Putamen (tissue), 1 donor: ENCODE results near the gene NTRK3.
"Not testable (repeated sequence)": the region's sequence is repeated elsewhere in the genome, so short reads cannot be mapped to it uniquely, and the experiment has no call there.

Experiments used
- DNase-seq: peaks from one replicate; pipeline ENCODE4 v3.0.0-alpha.2; 2016; ENCODE audit warnings: low spot score

Gene NTRK3

DNA sequence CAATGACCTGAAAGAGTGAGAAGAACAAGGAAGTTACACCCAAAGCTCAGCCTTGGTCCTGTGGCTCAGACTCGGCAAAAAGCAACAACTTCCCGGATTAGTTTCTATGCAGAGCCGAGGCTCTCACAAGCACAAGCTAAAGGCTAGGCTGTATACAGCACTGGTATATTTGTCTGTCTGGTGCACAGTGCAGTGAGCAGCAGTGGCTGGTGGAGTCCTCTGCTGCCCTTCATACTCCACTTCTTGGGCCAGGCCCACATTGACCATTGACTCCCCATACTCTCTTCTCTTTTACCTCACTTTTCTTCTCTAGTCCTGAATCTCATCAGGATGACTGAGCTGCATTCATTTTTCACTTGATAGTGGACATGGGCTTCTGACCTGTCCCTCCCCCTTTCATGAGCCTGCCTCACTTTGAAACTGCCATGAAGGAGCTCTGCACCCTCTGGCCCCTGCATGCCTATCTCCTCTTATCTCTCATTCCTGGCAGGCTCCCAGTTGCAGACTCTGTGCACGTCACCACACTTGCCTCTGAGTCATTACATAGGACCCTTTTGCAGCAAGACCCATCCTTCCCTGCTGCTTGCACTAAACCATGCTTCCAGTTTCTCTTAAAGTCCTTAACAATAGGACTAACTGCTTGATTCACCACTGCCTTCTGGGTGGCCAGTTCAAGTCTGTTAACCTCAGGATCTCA lies 379.3 kb downstream of the NTRK3 start:
- no peak for DNase-seq

DNA sequence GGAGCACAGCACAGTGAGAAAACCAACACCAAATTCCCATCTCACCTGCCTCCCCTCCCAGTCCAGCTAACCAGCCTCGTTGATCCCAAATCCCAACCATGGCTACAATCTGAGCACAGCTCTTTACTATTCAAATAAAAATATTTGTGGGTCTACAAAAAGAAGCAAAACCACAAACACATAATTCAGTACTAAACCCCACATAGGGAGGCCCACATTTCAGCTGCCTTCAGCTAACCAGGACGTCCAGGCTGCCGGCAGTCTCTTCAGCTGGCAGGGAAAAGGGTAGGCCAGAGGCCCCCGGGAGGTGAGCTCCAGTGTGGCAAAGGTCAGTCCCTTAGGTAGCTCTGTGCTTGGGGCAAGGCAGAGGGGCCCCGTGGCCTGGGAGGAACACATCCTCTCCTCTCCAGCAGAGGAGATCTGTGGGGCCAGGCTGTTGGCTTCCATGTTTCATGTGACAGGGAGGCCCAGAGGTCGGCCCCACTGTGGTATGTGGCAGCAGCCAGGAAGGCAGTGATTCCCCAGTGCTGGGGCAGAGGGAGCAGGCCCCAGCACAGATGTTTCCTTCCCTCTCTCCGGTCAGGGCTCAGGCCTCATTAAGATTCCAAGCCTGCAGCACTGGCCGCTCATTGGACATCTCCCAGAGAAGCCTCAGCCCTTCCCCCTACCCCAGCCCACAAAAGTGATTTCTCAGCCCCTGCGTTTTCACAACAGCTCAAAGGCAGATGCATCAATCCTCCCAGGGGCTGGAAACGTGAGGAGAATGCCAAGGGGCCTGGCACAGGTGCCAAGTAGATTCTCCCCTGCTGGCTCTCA lies 381.4 kb downstream of the NTRK3 start:
- DNase-seq, result peak; percentile 22

DNA sequence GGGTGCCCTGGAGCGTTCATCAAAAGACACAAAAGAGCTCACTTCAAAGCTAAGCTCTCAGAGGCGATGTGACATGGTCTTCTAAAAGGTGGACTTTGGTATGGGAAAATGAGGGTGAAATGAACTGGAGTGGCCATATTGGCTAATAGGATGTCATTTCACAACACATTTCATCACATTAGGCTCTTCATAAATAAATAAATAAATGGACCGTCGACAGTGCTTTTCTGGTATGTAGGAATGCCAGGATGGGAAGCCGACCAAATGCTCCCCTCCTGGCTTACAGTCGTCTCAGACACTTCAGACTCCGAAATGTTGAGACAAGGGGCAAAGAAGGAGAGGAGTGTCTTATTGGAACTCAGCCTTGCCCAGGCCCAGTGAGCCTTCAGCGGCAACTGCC lies 383.0 kb downstream of the NTRK3 start:
- DNase-seq, result no peak

DNA sequence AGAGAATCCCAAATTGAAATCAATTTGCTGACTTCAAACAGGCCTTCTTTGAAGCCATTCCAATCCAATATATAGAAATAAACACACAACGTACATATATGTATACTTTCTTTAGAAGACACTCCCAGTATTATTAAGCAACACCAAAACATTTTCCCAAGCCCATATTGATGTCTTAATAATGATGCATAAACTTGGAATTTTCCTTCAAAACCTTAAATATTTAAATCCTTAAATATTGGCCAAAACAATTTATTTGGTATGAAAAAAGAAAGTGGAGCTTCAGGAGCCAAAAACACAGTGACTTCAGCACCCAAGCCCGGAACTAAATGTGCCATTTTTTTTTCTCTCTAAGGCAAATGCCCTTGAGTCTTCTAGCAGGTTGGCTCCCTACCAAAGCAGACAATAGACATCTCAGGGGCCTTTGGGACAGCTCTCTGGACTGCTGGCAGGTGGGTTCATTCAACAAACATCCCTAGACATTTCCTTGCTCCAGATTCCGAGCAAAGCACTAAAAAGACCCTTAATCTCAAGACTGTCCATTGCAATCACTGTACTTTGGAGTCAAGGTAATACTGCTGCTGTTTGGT lies 384.7 kb downstream of the NTRK3 start:
- no peak for DNase-seq

DNA sequence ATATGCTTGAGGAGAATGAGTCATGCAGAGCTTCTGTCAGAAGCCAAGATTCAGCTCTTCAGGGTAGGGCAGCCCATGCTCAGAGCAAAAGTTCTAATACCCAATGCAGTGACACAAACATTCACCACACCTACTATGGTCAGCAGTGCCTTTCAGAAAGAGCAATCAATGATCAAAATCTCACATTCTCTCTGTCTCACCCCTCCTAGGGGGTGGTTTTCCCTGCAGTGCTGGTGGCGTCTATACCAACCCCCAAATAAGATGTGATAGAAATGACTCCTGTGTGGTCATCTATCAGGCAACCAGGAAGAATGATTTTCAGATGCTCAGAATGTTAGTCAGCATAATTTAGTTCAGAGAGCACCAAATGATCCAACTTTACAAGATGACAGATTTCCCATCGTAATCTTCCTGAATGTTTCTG lies 385.3 kb downstream of the NTRK3 start:
- no peak for DNase-seq

DNA sequence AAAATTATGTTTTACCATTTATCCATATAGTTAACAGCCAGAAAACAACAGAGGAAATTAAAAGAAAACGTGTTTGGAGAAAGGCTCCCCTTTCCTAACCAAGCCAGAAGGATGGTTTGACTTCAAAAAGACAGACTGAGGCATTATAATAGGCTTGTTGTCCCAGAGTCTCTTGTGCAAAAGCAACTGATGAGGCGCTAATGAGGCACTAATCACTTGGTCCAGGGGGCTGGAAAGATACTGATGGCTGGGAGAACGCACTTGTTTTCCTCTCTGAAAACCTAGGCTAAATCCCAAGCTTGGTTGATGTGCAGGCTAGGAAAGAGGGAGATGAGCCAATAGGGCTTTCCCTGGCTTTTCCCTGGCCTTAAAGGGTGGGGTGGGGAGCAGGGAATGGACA lies 389.6 kb downstream of the NTRK3 start:
- no peak for DNase-seq

DNA sequence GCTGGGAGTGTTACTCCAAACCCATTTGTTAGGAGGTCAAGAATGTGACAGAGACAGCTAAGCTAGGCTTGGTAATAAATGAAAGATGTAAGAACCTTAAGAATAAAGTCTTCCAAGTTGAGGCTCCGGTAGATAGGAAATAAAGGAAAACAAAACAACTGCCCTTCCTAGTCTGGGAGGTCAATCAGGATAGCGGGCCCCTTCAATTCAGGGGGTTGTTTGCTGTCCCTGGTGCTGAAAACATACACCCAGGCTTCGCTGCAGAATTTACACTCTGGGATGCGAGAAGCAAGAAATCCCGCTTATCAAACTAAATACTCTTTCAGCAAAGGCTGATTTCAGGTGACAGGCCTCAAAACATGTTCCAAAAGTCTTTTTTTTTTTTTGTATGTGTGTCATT lies 393.4 kb downstream of the NTRK3 start:
- no peak for DNase-seq

DNA sequence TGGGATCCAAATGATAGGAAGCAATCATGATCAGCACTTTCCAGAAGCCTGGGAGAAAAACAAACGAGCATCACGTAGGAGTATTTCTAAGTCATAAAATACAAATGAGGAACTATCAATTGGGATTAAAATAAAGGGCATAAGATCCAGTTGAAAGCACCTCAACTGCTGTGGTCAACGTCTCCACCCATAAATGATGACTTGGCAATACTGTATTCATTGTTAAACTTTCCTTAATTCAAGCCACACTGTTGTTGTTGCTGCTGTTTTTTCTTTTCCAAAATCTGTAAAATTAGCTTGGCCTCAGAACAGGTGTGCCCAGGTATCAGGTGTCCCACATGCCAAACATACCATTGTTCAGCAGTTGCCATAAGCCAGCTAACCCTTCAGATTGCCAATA lies 395.8 kb downstream of the NTRK3 start:
- no peak for DNase-seq

DNA sequence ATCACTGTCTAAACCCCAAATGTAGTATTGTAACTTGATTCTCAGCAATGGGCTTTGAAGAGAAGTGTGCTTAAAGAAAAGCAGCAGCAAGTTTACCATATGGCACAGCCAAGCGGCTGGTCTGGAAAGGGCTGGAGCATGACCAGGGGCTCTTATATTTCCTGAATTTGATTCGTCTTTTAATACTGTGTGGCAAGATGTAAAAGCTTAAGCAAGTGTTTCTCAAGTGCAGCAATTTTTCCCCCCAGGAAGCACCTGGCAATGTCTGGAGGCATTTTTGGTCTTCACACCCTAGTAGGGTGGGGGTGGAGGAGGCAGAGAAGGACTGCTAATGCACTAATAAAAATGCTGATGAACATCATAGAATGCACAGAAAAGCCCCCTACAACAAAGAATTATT lies 397.9 kb downstream of the NTRK3 start:
- DNase-seq, result no peak

DNA sequence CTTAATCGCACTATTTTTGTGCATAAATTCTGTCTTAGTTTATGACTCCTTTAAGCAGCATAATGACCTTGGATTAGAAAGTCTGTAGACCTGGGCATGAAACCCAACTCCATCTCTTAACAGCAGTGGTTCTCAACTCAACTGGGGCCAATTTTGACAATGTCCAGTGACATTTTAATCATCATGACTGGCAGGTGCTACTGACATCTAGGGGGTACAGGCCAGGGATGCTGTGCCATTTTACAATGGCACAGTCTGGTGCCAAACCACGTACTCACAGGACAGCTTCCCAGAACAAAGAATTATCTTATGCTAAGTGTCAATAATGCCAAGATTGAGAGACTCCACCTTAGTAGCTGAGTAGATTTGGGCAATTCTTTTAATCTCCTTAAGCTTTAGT lies 405.0 kb downstream of the NTRK3 start:
- no peak for DNase-seq

DNA sequence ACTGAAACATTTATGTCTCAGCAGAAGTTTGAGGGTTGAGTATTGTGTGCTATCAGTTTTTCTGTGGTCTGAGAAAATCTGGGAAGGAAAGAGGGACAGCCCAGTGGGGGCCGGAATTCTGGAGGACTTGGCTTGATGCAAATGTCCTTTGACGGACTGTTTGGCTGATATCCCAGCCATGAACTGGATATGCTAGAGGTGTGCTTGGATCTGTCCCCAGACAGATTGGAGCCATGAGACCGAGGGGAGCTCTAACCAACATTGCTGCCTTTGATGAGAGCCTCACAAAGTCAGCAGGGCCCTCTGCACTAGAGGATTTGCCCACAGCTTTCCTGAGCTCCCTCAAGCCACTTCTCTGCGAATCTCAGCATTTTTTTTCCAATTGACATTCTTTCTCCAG lies 405.6 kb downstream of the NTRK3 start:
- DNase-seq, result no peak

DNA sequence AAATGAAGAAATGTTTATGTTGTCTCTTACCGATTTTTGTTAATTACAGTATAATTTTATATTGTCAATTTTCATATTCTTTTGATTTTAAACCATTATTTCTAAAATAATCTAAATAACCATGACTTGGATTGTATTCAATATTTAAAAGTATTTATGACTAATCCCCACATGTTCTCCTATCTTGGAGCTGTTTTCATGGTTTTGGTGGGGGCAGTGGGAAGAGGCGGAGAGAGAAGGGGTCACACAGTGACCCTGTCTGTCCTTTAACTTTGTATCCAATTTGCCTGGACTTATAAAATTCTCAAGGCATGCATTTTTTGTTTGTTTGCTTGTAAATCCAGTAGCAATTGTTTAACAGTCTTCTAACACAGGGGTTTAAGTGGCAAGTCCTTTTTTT lies 407.4 kb downstream of the NTRK3 start:
- no peak for DNase-seq

DNA sequence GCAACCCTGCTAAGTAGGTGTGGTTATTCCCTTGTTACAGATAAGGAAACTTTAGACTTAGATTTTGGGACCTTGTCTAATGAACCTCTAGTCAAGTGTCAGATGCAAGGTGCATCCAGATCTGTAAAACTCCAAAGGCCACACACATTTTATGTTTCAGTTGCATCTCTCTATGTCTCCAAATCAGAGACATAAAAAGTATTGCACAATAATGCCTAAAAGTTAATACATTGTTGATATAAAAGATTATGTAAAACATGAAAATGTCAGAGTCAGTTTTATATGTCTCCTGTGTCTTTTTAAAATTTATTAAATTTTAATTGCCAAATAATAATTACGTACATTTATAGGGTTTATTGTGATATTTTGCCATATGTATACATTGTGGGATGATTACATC lies 408.5 kb downstream of the NTRK3 start:
- no peak for DNase-seq

DNA sequence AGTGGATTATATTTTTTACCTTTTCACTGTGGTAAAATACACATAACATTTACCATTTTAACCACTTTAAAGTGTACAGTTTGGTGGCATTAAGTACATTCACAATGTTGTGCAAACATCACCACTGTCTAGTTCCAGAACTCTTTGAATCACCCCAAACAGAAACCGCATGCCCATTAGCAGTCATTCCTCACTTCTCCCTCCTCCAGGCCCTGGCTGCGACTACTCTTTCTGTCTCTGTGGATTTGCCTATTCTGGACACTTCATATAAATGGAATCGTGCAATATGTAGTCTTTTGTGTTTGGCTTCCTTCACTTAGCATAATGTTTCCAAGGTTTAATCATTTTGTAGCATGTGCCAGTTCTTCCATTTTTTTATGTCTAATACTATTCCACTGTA lies 409.8 kb downstream of the NTRK3 start:
- DNase-seq, result no peak

DNA sequence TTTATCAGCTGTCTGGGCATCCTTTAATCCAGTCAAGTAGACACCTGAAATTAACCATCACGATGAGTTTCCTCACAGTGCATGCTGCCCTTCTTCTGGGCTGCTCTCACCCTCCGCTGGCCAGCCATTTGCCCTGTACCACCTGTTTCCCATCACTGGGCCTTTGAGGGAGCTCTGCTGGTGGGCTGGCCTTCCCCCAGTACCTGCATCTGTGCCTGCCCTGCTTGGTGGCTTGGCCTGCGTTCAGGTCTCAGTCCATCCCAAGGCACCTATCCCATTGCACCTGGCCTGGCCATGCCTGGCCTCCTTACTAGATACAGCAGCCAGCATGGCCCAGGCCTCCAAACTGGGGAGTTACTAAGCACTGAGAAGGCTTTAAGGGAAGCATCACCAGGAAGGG lies 413.2 kb downstream of the NTRK3 start:
- no peak for DNase-seq

DNA sequence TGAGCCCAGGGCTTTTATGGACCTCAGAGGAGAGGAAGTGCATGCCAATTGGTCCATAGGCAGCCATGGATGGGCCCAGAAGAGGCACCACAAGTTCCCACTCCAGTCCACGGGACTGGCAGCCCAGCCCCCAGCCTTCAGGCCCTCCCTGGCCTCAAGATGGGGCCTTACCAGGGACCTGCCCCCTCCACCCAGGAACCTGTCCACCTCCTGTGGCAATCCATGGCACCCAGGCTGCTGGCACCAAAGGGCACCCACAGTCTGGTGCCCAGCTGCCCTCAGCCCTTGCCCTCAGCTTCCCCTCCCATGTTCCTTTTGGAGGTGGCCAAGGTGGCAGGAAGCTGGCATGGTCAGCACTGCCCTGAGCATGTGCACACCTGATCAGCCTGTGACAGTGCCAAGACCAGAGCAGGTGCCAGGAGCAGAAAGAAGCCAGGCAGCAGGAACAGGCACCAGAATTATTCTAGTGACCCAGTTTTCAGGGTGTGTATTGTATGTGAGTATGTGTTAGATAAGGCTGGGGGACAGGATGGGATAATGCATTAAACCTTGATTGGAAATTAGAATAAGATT lies 415.0 kb downstream of the NTRK3 start:
- DNase-seq, result no peak

DNA sequence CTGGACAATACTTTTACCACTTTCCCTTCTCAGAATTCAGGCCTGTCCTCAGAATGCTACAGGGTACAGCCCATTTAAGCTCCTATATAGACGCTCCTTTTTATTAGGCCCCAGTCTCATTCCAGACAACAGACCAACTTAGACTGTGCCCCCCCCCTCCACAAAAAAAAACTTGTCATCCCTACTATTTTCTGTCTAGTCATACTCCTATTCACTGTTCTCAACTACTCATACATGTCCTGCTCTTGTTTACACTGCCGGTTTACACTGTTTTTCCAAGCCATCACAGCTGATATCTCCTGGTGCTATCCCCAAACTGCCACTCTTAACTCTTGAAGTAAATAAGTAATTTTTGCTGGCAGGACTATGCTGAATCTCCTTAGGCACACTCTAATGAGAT lies 420.7 kb downstream of the NTRK3 start:
- not testable (repeated sequence) for DNase-seq

DNA sequence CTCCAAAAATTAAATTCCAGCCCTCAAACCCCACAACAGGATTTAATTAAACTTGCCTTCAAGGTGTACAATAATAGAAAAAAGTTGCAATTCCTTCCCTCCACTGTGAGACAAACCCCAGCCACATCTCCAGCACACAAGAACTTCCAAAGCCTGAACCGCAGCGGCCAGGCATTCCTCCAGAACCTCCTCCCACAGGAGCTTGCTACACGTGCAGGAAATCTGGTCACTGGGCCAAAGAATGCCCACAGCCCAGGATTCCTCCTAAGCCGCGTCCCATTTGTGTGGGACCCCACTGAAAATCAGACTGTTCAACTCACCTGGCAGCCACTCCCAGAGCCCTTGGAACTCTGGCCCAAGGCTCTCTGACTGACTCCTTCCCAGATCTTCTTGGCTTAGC lies 423.2 kb downstream of the NTRK3 start:
- DNase-seq, result not testable (repeated sequence)

DNA sequence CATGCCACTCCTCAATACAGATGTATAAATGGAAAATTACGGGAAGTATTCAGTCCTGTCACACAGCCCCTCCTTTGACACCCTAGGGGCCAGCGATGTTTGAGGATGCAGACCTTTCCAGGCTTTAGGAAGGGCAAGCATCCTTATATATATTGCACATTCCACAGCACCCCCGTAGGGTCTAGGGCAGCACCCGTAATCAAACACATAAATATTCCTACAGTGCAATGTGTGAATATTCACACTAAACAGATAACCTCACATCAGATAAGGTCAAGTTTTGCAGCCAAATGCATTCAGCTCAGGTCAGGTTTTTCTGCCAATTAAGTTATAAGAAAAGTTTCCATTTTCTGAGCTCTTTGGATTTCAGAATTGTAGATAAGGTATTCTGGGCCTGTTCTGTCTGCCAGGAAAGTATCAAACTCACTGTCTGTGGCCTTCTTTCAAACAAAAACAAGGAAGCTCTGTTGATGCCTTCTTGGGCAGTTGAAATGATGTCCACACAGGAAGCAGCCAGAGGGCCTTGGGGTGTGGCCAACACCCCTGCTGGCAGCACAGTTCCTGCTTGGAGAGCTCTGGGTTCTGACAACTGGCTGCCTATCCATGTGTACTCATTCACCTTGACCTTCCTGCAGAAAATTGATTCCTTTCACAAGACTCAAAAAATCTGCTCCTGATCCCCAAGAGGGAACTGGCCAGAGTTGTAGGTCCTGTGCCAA lies 427.0 kb downstream of the NTRK3 start:
- no peak for DNase-seq

DNA sequence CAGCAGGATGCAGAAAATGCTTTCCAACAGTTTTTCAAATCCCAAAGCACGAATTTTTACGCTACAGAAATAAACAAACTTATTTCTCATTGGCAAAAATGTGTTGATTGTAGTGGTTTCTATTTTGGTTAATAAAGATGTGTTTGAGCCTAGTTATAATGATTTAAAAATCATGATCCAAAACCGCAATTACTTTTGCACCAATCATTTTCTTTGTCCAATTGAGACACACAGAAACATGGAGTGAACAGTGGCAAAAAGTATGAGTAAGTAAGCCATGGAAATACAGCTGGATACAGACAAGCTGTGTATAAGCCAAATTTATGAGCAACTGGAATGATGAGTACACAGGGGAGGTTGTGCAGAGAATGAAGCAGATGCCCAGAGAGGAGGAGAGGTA lies 427.9 kb downstream of the NTRK3 start:
- DNase-seq, result no peak

DNA sequence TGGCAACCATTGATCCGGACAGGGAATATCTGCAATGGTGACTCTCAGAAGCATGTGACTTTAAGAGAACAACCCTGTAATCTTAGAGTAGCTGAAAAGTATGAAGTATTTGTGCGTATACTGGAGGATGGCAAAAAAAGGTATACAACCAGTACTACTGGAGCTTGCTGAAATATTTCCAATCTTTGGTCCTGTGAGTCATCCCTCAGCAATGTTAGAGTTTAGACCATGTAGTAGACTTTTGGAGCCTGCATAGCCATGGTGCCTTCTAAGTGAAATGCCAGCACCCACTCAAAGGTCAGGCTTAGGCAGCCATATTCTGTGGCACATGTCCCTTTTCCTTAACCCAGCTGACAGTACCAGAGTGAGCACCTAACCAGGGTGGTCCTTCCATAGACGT lies 429.4 kb downstream of the NTRK3 start:
- DNase-seq, result no peak

DNA sequence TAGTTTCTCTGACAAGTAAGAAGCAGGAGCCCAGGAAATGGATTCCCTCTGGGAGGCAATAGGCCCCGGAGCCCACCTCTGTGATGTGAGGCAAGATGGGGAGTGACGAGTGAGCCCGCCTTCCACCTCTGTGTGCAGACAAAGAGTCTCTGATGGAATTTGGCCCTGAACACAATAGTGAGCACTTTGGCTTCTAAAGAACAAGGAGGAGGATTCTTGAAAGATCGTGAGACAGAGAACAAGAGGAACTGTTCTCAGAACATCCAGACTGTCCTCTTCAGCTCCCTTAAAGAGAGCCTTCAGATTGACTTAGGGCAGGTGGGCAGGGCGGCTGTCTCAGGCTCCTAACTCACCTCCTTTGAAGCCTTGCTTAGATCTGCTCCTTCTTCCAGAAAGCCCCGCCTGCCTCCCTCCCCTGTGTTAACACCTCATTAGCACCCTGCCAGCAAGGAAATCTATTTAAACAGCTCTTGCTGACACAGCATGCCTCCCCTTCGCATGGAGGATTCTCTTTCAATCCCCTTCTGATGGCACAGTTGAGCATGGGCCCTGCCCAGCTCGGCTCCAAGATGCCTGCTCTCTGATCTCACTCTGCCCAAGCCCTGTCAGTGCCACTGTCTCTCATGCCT lies 430.3 kb downstream of the NTRK3 start:
- no peak for DNase-seq
